GM18505 (cell line): ENCODE data around the gene SMO.
"Not testable (repeated sequence)": the region's sequence is repeated elsewhere in the genome, so short reads cannot be mapped to it uniquely, and the experiment has no call there.

Experiments
- ATAC-seq: cut with Tn5 transposase; IDR thresholded peaks from one replicate; pipeline ENCODE4 v1.9.1; 2021; ENCODE audit not compliant: unreplicated experiment
- POLR2A ChIP-seq: IDR thresholded peaks from 4 replicates; pipeline ENCODE4 v1.6.1; 2011; ENCODE audit warnings: borderline replicate concordance; ENCODE audit not compliant: insufficient read depth, insufficient read length; ENCODE audit errors: extremely low read depth

Gene SMO

GRCh38 chr7:129209067-129209926 lies 20.9 kb downstream of the SMO start:
- ATAC-seq = no peak
- TF ChIP-seq POLR2A = no peak

- TF ChIP-seq POLR2A = no peak
- ATAC-seq = no peak
Observed at GRCh38 chr7:129210256-129210988, 22.0 kb downstream of the SMO start.

DNA sequence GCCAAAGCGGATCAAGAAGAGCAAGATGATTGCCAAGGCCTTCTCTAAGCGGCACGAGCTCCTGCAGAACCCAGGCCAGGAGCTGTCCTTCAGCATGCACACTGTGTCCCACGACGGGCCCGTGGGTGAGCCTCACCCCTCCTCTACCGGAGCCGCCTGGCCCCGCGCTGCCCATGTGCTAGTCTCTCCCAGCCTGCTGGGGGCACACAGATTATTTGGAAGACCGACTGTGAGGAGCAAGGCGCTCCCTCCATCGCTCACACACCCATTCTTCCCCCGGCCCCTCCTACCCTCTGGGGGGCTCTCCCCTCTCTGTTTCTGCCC lies 22.5 kb downstream of the SMO start:
- ATAC-seq = no peak
- TF ChIP-seq POLR2A = no peak

- ATAC-seq = no peak
Observed at GRCh38 chr7:129212126-129212525, 23.7 kb downstream of the SMO start.

GRCh38 chr7:129212596-129212995 lies 24.2 kb downstream of the SMO start:
- no peak for ATAC-seq
- no peak for TF ChIP-seq POLR2A

More at GRCh38 chr7:129212126-129212525, 23.7 kb downstream of the SMO start:
- no peak for TF ChIP-seq POLR2A

- ATAC-seq = no peak
- TF ChIP-seq POLR2A = no peak
Observed at GRCh38 chr7:129213828-129214227, 25.4 kb downstream of the SMO start.

- ATAC-seq = not testable (repeated sequence)
Observed at GRCh38 chr7:129215691-129216090, 27.3 kb downstream of the SMO start.

- not testable (repeated sequence) for ATAC-seq
Observed at GRCh38 chr7:129216101-129216715, 27.8 kb downstream of the SMO start.

- not testable (repeated sequence) for ATAC-seq
Observed at GRCh38 chr7:129216821-129217416, 28.5 kb downstream of the SMO start.

DNA sequence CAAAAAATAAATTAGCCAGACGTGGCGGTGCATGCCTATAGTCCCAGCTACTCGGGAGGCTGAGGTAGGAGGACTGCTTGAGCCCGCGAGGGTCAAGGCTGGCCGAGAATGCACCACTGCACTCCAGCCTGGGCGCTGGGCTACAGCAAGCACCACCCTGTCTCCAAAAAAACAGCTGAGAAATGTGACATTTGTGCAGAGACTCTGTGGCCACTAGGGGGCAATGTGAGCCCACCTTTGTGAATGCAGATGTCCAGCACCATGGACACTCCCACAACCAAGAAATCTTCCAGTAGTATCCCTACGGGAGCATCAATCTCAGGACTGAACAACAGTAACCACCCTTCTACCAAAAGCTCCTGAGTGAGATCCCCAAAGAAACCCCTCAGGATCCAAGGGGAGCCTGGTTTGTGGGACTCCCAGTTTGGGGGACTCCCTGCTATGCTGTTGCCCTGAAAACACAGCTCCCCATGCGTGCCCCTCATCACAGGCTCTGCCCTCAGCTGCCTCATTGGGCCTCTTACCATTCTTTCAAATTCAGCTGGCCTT lies 30.2 kb downstream of the SMO start:
- no peak for ATAC-seq
- TF ChIP-seq POLR2A = no peak

DNA sequence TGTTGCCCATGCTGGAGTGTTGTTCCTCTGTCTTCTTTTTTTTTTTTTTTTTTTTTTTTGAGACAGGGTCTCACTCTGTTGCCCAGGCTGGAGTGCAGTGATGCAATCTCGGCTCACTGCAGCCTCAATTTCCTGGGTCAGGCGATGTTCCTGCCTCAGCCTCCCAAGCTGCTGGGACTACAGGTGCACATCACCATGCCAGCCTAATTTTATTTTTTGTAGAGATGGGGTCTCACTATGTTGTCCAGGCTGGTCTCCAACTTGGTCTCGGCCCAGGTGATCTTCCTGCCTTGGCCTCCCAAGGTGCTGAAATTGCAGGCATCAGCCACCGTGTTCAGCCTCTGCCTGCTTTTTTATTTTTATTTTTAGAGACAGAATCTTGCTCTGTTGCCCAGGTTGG lies 30.7 kb downstream of the SMO start:
- ATAC-seq = not testable (repeated sequence)

DNA sequence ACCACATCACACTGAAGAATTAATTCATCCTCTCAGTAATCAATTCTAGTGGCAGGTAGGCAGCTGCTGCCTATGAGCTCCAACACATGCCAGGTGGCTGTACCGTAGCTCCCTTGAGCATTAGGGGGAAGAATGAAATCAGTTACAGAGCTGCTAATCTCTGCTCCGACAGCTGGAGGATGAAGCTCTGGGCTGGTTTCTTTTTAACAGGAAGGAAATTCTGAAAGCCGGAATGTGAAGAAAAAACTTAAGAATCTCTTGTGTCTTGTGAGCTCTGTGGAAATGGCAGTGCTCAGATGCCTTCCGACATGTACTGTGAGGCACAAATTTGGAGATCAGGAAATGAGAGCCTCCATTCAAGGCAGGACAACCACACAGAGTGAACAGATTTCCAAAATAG lies 33.6 kb downstream of the SMO start:
- TF ChIP-seq POLR2A = no peak
- no peak for ATAC-seq

DNA sequence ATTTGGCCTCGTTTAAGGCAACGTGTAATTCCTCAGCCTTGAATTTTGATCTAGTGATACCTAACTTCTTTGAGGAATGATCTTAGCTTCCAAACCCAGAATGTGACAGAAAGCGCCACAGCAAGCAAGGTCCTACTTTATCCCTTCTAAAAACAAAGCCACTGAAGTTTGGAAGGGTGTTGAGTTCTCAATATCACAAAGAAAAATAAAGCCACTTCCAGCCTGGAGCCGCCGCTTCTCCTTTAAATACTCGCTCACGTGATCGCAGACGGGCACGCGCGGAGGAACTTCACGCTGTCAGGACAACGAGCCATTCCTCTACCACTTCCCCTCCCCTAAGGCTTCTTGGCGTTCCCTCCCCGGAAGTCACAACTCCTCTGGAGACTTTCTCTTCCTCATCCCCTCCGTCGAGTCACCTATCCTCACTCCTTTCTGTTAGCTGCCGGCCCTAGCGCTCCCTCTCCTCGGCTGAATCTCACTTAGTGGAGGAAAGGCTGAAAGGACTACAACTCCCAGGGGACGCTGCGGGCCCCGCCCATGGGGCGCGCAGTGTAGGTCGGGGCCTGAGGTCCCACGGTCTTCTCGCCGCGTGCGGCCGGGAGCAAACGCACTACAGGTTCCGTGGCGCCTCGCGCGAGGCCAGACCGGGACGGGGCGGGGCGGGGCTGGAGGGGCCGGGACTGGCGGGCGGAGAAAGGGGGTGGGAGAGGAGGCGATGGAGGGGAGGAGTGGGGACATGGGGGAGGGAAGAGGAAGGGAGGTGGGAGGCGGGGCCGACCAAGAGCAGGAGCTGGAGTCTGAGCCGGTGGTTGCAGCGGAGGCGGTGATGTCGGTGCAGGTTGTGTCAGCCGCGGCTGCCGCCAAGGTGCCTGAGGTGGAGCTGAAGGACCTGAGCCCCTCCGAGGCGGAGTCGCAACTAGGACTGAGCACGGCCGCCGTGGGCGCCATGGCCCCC lies 36.1 kb downstream of the SMO start, which contains the start of gene AHCYL2:
AHCYL2 (plus strand) TSS at position 780 of the 955 bp plus-strand sequence.
- TF ChIP-seq POLR2A = peak; percentile 51
- peak; percentile 93 for ATAC-seq
